Bronchial epithelial cell (primary cell): ENCODE data around the gene PPP1R15A. TPM values are rescaled to one million over a fixed set of nuclear protein-coding genes. Genes with fewer than 3 reads are reported as not detected.

Experiments
- DNase-seq: peaks from one replicate; pipeline ENCODE4 v3.0.0-alpha.2; 2010; ENCODE audit warnings: low read depth
- FAIRE-seq: peaks from 2 replicates; lab custom pipeline; 2011; peaks lifted over from hg19 to GRCh38; lab: Jason Lieb, UNC
- H3K27me3 ChIP-seq: 2 replicates; pipeline ENCODE4 v1.5.1; 2011; ENCODE audit warnings: low read length; ENCODE audit not compliant: control insufficient read depth, insufficient read depth
- H3K36me3 ChIP-seq: 2 replicates; pipeline ENCODE4 v1.5.1; 2011; ENCODE audit warnings: low read length; ENCODE audit not compliant: control insufficient read depth, insufficient read depth
- H3K4me3 ChIP-seq: 2 replicates; pipeline ENCODE4 v1.5.1; 2011; ENCODE audit warnings: mild to moderate bottlenecking, low read depth, low read length, control low read depth
- CTCF ChIP-seq: IDR thresholded peaks from 2 replicates; pipeline ENCODE4 v1.5.1; 2011; ENCODE audit warnings: mild to moderate bottlenecking, moderate library complexity, low read length, control low read depth, inconsistent platforms; ENCODE audit not compliant: insufficient read depth, severe bottlenecking
- total RNA-seq: library from RNA; depleted of rRNA; stranded (reverse); fragments of >200 nt; gene quantifications from 2 replicates; pipeline ENCODE4 v1.2.1, GENCODE V29; 2014

Gene PPP1R15A
- total RNA-seq, 1 donor from 2014 or later, result 118 TPM

GRCh38 chr19:48859711-48860572, 12.3 kb upstream of the PPP1R15A start:
- no peak for DNase-seq
- H3K27me3 ChIP-seq, result no peaks in the 10 kb centered on the region
- H3K4me3 ChIP-seq, result no peak overlapping the region
- TF ChIP-seq CTCF, result no peak
- no peak for FAIRE-seq
- no peaks in the 10 kb centered on the region for H3K36me3 ChIP-seq

DNA sequence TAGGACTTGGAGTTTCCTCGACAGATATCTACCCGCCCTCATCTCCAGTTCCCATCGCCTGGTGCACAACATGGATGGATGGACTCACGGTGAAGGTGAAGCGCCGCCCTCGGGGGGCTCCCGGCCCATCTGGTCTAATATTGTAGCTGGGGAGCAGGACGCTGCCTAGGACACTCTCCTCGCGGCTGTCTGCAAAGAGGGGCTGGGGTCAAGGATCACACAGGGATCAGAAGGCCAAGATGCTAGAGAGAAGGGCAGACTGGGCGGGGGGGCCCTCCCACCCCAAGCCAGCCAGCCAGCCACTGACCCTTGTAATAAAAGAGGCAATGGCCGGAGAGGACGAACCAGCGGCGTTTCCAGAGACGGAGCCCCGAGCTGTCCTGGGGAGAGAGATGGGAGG, 10.9 kb upstream of the PPP1R15A start:
- Histone ChIP-seq H3K36me3 (no peaks in the 10 kb centered on the region), H3K4me3 (no peak overlapping the region), H3K27me3 (no peaks in the 10 kb centered on the region)
- DNase-seq, result no peak
- no peak for TF ChIP-seq CTCF
- FAIRE-seq, result no peak

- H3K4me3 ChIP-seq, result no peak overlapping the region
- DNase-seq (no peak), FAIRE-seq (no peak)
- no peak for TF ChIP-seq CTCF
- H3K27me3 ChIP-seq, result no peaks in the 10 kb centered on the region
- H3K36me3 ChIP-seq, result no peaks in the 10 kb centered on the region
Measured at GRCh38 chr19:48862827-48863226, 9.4 kb upstream of the PPP1R15A start.

GRCh38 chr19:48866692-48867091, 5.5 kb upstream of the PPP1R15A start:
- no peaks in the 10 kb centered on the region for H3K36me3 ChIP-seq
- no peak for TF ChIP-seq CTCF
- H3K4me3 ChIP-seq, result no peak overlapping the region
- DNase-seq (no peak), FAIRE-seq (no peak)
- no peaks in the 10 kb centered on the region for H3K27me3 ChIP-seq

DNA sequence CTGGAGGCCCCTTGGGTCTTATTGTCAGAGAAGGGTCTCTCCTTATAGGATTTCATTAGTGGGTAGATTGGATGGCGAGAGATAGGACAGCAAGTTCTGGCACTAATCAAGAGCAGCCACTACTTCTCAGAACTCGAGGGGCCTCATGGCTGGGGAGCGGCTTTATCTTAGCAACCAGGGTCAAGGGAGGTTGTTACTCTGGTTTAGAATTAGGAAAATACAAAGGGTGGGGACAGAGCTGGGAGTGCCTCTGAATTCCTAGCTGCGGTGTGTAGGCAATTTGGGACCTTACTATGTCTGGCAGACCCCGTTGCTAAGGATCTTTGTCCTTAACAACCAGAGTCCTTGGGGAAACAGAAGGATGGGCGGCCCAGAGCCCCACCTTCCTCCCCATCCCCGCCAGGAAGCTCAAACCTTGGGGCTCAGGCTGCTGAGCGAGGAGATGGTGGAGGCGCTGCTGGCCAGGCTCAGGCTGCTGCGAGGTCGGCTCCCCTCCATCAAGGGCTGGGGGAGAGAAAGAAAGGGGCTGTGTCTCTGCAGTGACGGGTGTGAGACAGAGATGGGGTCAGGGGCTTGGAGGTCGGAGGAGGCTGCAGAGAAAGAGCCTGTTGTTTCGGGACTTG, 5.0 kb upstream of the PPP1R15A start:
- no peak for FAIRE-seq
- no peak for TF ChIP-seq CTCF
- DNase-seq, result no peak
- H3K36me3 ChIP-seq, result no peaks in the 10 kb centered on the region
- H3K27me3 ChIP-seq, result no peaks in the 10 kb centered on the region
- H3K4me3 ChIP-seq, result peak overlapping the region; percentile 22
